GM10248 (cell line): ENCODE results near the gene ARSD.
"Not testable (repeated sequence)": the region's sequence is repeated elsewhere in the genome, so short reads cannot be mapped to it uniquely, and the experiment has no call there.

Source experiments
- CTCF ChIA-PET: fragments of 300-600 bp; sonication (Branson Sonifier 250); formaldehyde crosslinking; extraction: SDS; loops from one replicate; lab custom pipeline; 2021; ENCODE audit warnings: antibody characterized with exemption; lab: Yijun Ruan, JAX
- POLR2A ChIA-PET: fragments of 350-650 bp; sonication (Branson Sonifier 250); formaldehyde crosslinking; extraction: SDS; loops from one replicate; lab custom pipeline; 2020; ENCODE audit warnings: antibody characterized with exemption; lab: Yijun Ruan, JAX
- DNase-seq: peaks from one replicate; pipeline ENCODE4 v3.0.0; 2012; ENCODE audit errors: extremely low spot score
- TF ChIP-seq, protein P1 (sequence below): IDR thresholded peaks from 2 replicates; pipeline ENCODE4 v1.5.1; 2012; ENCODE audit warnings: mild to moderate bottlenecking, low read depth; ENCODE audit errors: extremely low read depth, missing control alignments, control extremely low read depth

ARSD gene

DNA sequence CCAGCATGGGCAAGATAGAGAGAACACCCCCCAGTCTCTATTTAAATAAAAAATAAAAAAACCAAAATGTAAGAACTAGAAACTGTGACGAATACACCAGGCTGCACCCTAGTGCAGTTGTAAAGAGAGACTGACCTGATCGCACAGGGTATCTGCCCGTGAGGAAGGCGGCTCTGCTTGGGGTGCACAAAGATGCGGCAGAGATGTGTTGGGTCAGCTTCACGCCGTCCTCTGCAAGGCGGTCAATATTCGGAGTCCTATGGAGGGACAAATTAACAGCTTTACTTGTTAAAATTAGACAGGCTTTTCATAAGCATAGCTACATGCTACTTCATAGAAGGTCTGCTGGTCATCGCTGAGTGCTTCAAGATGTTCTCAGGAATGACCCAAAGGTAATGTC, 26.1 kb upstream of the ARSD start:
- POLR2A ChIA-PET, result no interaction called here
- no peak for DNase-seq
- TF ChIP-seq, protein P1, sequence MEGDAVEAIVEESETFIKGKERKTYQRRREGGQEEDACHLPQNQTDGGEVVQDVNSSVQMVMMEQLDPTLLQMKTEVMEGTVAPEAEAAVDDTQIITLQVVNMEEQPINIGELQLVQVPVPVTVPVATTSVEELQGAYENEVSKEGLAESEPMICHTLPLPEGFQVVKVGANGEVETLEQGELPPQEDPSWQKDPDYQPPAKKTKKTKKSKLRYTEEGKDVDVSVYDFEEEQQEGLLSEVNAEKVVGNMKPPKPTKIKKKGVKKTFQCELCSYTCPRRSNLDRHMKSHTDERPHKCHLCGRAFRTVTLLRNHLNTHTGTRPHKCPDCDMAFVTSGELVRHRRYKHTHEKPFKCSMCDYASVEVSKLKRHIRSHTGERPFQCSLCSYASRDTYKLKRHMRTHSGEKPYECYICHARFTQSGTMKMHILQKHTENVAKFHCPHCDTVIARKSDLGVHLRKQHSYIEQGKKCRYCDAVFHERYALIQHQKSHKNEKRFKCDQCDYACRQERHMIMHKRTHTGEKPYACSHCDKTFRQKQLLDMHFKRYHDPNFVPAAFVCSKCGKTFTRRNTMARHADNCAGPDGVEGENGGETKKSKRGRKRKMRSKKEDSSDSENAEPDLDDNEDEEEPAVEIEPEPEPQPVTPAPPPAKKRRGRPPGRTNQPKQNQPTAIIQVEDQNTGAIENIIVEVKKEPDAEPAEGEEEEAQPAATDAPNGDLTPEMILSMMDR, result no peak
- CTCF ChIA-PET, result no interaction called here

DNA sequence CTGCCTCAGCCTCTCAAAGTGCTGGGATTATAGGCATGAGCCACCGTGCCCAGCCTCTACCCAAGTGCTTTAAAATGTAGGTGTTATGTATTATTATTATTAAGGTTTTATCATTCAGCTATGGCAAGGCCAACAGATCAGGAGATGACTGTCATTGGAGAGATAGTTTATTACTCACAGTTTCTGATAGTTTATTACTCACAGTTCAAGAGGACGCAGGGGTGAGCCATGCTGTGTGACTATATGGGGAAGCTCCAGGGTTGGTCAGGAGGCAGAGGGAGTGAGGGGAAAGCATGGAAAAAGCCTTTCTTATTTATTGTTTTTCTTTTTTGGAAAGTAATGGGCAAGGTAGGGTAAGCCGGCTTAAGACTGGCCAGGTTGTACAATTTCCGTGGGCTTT, 25.4 kb upstream of the ARSD start:
- DNase-seq, result no peak
- TF ChIP-seq, protein P1, result no peak
- ChIA-PET POLR2A (no interaction called here), CTCF (no interaction called here)

DNA sequence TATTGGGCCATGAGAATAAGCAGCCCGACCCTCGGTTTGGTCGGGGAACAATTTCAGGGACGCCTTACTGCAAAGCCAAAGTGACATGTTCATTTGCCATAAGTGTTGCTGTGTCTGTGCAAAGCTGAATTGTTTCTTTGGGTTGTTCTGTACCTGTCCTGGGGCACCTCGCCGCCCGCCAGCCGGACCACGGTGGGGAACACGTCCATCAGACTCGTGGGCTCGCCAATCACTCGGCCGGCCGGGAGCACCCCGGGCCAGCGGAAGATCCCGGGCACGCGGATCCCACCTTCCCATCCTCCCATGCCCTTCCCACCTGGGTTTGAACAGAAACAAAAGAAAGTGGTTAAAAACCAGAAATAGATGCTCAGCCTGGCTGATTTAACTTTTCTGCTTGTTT, 8.8 kb upstream of the ARSD start:
- POLR2A ChIA-PET, DNase-seq, CTCF ChIA-PET: not testable (repeated sequence)

DNA sequence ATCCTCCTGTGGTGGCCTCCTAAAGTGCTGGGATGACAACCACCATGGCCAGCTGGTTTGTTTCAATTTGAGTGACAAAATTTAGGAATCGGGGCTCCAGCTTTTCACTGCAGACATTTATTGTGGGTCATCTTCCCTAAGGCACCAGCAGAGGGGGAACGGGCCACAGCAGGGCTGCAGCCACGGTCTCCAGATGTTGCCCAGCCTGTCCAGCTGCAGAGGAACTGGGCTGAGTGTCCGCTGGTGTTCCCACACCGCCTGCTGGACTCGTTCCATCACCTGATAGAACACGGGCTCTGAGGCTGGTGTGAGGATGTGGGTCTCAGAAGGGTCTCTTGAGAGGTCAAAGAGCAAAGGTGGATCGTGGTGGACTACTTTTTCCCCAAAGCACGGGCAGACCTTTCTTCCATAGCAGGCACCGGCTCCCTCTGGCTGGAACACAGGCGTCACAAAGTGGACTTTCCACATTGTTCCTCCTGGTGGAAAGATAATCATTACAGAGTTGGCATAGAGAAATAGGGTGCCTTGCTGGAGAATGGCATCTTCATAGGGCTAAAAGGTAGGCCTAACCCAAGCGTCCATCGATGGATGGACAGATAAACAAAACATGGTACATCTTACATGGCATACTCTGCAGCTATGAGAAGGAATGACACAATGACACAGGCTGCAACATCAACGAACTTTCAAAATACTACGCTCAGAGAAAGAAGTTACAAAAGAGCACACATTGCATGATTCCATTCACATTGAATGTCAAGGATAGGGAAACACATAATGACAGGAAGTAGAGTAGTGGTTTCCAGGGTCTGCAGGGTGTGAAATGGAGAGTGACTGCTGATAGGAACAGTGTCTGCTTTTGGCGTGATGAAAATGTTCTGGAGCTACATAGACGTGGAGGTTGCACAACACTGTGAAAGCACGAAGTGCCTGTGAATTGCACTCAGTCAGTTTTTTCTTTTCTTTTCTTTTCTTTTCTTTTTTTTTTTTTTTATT, 5.9 kb upstream of the ARSD start:
- ChIA-PET POLR2A (no interaction called here), CTCF (no interaction called here)
- no peak for DNase-seq
- TF ChIP-seq, protein P1, result no peak

DNA sequence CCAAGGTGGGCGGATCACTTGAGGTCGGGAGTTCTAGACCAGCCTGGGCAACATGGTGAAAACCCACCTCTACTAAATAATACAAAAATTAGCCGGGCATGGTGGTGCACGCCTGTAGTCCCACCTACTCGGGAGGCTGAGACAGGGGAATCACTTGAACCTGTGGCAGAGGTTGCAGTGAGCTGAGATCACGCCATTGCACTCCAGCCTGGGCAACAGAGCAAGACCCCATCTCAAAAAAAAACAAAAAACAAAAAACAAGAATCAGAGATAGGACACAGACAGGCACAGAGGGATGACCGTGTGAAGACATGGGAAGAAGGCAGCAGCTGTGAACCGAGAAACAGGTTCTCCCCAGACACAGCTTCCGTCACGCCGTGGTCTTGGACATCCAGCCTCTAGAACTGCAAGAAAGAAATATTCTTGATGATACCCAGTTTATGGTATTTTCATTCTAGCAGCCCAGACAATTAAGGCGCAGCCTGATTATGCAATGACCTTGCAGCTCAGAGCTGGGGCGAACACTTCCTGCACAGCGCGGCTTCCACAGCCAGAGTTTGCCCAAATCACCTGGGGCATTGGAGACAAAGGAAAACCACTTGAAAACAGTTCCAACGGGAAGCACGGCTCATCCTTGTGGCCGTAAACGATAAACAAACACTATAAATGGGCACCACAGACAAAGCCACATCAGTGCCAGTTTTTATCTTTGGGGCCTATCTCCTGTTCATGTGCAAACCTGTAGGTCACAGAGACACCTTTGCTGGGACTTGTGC, 4.2 kb upstream of the ARSD start:
- ChIA-PET POLR2A (no interaction called here), CTCF (no interaction called here)
- no peak for DNase-seq
- TF ChIP-seq, protein P1, result no peak

DNA sequence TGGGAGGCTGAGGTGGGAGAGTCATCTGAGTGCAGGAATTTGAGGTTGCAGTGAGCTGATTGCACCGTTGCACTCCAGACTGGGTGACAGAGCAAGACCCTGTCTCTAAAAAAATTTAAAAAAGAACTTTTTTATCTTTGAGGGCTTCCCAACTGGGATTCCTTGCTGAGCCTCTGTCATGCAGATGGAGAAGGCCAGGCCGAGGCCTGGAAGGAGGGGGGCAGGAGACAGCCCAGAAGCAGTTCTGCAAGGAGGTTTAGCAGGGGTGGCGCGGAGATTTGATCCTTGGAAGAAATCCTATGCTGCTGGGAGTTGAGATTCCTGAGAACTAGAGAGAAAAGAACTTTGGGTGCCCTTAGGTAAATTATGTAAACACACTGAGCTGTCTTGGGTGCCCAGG, 2.5 kb upstream of the ARSD start:
- CTCF ChIA-PET, result no interaction called here
- TF ChIP-seq, protein P1, result no peak
- POLR2A ChIA-PET, result no interaction called here
- DNase-seq, result no peak

DNA sequence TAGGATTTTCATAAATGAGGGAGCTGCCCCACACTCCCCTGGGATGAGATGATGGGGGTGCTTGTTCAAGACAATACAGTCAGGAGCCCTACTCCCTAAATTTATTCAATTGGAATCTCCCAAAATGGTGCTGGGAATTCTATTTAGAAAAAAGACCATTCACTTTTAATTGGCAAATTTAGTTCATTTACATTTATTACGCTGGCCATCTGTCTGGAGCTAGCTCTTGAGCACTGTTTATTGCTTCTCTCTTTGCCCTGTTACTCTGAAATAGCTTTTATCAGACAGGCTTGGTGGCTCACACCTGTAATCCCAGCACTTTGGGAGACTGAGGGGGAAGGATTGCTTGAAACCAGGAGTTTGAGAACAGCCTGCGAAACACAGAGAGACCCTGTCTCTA, 2.0 kb upstream of the ARSD start:
- POLR2A ChIA-PET, result no interaction called here
- no peak for DNase-seq
- CTCF ChIA-PET, result no interaction called here
- TF ChIP-seq, protein P1, result no peak
